HG03469 (cell line): ENCODE measurements around the gene DLX5.

Experiments used
- ATAC-seq: cut with Tn5 transposase; IDR thresholded peaks from one replicate; pipeline ENCODE4 v1.9.1; 2021; ENCODE audit warnings: mild to moderate bottlenecking, moderate library complexity, moderate number of reproducible peaks; ENCODE audit not compliant: unreplicated experiment

DLX5 gene

DNA sequence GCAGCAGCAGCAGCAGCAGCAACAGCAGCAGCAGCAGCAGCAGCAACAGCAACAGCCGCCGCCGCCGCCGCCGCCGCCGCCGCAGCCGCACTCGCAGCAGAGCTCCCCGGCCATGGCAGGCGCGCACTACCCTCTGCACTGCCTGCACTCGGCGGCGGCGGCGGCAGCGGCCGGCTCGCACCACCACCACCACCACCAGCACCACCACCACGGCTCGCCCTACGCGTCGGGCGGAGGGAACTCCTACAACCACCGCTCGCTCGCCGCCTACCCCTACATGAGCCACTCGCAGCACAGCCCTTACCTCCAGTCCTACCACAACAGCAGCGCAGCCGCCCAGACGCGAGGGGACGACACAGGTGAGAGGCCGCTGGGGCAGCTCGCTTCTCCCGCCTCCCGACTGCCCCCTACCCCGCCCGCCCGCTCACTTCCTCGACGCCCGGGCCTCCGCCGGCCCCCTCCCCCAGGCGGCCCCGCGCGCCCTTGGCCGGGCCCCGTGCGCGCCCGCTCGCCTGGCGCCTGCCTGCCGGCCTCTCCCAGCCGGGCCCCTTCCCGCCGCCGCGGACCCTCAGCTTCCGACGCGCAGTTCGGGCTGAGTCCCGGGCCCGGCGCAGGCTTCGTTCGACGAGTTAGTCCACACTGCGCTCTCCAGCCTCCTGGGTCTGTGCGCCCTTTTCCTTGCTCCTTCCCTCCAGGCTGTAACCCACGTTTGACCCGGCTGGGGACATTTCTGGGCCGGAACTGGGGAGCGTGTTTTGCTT lies 18.4 kb downstream of the DLX5 start:
- ATAC-seq = no peak

DNA sequence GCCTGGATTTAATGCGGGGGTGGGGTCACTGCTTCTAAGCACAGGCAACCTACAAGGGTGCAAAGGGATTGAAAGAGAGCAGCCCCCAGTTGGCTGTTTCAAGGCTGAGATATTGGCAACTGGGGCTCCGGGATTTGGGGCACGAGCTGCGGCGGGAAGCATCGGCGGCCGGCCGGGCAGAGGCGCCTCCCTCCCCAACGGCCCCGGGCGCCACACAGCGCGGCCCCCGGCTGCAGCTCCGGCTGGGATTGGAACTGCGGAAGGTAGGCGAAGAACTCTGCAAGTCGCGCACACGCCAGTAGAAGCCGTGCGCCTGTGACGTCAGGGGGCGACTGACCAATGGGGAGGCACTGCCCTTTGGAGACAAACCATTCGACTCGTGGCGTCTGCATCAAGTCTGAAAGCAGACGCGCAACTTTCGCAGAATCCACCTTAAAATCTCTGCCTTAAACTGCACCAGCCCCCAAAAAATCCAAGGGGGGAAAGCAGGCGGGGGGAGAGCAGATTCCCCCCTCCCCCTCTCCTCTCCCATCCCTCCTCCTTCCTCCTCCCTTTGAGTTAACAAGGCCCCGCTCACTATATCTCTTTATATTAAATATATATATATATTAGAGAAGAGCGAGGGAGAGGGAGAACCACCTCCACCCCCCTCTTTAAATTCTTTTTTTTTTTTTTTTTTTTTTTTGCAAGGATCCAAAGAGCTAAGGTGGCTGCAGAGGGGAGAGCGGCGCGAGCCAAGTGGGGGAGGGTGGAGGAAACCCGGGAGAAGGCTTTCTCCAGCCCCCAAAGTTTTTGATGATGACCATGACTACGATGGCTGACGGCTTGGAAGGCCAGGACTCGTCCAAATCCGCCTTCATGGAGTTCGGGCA lies 19.2 kb downstream of the DLX5 start, which contains the start of gene DLX6:
TSS of gene DLX6 (plus strand) at position 371 of the 872 bp plus-strand sequence. CDS start at position 796, 425 bp downstream.
- ATAC-seq = no peak

DNA sequence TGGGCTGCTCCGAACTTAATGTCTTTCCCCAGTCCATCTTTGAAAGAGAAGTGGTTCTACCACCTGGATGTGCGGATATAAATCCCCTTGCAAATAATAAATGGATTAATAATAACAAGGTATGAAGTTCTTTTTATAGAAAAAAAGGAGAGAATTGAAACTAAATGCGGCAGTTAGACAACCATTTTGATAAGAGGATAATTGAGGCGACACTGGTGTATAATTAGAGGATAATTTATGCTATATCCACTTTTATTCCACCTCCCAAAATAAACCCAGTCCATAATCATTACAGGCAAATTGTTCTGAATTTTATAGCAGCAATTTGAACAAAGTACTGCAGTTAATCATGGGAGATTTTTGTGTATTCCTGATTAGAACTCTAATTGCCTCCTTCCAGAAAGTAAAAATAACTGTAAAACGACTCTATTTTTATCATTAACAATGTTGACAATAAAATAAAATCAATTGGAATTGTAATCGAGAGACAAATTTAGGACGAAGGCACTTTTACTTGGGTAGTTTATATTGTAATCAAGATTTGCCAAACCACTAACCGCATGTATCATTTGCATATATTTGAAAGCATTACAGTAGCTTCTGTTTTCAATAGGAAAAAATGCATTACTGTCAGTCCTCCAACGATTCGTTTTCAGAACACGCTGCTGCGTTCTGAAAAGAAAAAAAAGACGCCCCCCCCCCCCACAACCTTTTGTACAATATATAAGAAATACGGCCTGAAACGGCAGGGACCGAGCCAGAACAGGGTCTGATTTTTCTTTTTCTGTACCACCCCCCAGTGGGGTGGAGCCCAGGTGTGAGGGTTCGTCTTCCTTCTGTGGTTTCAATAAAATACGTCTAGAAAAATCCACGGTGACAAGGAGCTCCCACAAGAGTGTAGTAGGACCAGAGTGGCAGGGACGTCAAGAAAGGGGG lies 20.1 kb downstream of the DLX5 start:
- no peak for ATAC-seq

DNA sequence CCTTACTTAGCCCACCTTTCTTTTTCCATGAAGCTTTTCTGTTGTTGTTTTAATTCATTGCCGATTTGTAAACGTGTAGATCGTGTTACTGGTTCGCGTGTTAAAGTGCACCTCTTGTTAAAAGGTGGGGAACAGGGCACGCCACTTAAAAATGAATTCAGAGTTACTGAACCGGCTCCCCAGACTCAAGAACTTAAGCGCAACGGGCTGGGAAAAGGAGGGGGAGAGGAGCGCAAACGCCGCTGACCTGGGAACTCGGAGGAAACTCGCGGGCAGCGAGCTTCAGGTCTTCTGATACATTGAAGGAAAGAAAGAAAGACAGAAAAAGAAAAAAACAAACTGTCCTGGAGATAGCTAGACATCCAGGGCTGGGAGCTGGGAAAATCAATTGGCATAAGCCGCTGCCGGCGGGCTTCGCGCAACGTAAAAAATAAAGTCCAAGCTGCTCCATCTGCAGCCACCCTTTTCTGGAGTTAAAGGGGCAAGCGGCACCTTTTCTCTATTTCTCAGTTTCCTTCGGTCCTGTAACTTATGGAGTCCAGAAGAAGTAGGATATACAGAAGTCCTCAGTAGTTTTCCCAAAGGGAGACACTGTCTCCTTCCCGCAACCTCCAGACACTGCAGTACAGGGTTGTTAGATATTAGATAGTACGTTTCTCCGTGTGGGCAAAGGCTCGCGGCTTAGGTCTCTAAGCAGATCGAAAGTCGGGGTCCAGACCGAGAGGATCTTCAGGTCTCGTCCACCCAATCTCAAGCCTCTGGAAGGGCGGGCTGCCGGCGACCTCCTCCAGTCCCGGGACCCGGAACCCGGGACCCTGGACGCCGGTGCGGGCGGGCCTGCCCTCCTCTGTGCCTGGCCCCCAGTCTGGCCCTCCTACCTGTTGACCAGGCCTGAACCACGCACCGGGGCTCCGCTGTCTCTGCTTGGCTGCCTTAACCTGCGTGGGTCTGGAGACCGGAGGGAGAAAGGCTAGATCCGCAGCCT lies 21.1 kb downstream of the DLX5 start:
- ATAC-seq = no peak

DNA sequence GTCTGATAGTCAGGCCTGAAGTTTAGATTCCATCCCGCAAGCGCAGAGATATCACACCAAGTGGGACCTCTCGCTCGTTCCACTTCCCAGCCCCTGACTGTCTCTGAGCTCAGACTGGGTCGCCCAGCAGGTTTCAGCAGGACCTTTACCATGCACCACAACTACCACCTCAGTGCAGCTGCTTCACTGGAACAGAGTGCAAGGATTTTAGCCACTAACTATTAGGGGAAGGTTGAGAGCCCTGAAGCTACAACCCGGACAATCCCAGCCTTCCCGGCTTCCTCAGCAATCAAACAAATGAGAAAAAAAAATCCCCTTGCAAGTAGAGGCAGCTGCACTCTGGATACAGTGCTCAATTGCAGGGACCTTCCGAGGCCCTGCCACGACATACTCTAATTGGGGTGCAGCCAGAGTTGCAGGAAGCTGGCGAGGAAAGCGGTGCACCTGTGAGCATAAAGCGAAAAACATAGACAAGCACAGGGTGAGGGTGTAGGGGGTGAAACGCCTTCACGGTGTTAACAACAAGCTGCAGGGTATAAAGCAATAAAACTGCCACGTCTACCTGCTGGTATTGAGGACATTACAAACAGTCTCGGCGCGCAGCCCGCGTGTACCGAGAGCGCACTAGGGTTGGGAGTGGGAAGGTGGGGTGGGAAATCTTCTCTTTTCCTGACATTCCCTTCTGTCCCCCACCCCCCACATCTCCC lies 21.9 kb downstream of the DLX5 start:
- ATAC-seq = no peak

DNA sequence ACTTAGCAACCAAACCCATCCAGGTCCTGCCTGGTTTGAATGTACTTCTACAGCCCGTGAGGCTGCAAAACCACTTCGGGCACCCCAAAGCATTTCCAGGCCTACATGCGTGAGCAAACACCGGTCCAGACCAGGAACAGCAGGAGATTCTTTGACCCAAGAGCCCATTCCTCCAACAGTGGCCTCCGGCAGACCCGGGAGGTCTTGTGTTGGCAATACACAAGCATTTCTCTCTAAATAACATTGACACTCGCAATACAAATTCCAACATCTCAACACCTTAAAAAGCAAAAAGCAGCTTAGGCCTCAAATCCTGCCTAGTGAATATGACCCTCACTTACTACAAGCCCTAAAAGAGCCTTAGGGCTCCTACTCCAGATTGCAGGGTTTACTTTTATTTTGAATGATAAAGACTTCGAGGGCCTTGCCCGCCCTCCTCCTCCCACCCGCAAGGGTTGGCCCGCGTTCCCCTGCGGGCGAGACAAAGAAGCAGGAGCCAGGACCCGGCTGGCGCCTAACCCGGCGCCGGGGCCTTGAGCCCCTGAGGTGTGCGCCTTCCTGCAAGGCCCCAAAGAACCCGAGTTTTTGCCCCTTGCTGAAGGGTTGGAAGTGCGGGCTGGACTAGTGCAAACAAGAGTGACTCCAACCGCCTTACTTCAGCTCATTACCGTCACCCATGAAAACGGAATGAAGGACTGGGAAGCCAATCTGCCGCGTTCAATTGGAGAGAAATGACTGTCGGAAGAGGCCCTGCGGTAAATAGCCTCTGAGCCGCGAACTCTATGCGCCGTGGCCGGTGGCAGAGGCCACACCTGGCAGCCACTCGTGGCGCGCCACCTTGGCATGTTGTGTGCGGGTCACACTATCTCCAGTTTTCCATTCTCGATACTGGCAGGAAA lies 22.7 kb downstream of the DLX5 start:
- no peak for ATAC-seq

DNA sequence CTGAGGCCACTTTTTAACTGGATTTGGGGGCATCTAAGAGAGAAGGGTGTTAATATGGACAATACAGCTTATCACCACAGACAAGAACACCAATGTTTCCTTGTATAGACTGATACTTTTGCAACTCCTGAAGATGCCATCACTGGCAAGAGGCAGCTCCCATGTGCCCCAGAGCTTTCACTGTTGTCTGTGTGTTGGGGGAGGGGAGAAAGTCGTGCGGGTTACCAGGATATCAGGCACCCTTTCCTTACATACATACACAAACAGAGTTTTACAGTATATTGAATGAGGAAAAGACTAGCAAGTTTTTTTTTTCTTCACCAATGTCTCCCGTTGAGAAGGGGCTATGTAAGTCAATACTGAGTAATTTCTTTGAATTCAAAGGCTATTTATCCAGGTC lies 23.4 kb downstream of the DLX5 start:
- ATAC-seq = no peak

DNA sequence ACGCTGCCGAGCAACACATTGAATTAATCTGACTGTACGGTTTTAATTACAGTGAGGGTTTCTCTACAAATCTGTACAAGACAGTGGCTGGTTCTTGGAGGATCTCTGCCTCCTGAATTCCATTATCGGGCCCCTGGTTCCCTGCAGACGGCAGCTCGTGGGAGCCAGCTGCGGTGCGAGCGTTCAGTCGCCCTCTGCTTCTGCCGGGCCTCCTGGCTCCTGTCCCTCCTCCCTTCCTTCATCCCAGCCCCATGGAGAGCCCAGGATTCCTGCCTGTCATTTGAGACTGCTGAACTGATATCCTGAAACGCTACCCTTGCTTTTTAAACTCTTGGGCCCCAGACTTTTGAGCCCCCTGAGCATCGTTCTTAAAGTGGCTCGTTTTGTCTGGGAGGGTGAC lies 25.9 kb downstream of the DLX5 start:
- ATAC-seq = no peak

DNA sequence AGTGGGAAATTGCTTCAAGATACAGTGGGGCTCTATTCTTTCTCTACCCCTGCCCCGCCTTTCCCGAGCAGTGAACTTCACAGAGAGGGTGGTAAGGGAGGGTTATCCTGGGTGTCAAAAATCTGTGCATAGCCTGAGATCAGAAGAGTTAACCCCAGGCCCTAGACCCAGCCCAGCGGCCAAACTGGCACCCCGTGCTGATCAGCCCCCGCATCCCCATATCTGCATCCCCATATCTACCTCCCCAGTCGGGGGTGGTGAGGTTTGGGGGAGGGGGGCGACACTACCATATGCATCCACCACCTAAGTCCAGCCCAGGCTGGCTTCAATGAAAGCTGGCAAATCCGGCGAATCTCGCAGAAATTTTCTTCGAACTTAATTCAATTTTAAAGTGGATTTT lies 26.3 kb downstream of the DLX5 start:
- ATAC-seq = no peak

DNA sequence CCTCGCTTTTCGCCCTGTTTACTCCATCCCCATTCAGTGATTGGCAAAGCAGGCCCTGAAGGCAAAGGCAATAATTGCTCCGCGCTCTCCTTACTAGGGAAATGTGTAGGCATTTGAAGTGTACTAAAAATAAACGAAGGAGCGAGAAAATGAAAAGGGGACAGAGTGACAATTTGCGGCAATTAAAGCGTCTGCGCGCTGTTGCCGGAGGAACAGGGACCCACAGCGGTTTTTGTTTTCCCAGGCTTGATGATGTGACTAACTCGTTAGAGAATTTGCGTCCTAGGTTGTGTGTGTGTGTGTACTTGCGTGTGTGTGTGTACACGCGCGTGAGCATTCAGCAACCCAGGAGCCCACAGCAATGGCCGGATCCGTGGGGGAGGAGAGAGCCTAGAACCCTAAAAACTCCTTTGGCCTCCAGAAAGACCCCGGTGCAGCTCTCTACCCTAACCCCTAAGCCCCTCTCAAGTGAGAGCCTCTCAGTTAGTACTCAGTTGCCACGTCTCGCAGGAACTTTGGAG lies 27.1 kb downstream of the DLX5 start:
- no peak for ATAC-seq

DNA sequence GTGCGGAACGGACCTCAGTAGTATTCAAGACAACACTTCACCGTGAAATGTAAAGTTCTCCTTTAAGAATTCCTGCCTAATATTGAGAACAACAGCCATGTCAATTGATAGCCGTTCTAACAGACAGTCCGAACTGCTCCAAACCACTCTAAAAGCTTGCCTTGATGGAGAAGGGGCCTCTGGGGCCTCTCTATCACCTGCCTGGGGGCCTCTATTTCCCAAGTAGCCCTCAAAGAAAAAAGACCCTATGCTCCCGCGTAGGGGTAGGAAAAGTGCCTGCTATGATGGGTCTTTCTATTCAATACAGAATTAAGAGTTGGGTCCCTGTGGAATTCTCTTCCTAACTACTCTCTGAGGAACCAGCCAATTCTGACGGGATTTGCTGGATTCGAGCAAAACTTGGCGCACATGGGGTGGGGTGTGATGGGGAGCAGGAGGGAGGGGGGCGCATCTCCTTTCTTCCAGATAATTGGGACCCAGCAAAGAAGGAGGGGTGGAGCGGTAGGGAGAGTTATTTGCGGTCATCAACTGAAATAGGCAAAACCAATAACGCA lies 27.6 kb downstream of the DLX5 start:
- no peak for ATAC-seq

DNA sequence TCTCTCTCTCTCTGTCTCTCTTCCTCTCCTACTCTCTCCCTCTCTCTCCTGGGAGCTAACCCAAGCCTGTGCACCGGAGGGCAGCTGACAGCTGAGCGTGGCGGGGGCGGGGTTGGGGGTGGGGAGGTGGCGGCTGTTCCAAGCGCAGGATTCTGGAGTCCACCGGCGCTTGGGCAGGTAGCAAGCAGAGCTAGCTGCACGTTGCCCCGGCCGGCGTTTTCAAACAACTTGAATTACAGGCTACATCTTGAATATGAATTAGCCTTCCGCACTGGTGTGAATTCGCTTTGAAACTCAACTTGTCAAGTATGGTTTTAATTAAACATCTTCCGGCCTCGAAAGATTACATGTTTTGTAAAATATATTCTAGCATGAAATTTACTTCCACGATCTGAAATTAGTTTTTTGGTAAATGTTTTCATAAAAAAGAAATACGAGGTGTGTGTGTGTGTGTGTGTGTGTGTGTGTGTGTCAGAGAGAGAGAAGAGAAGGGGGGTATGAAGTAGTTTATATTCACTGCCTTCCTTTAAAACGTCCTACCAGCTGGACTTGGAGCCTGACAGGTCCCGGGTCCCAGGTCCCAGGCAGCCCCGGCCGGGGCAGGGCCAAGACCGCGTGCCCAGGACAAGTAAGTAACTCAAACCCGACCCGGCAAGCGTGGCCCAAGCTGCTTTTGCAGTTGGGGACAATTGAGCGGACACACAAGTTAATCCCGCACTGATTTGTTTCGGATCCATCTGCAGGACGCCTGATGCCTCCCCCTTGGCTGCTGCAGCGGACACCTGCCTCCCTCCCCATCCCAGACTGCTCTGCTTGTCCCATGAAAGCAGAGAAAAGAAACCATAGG lies 28.3 kb downstream of the DLX5 start:
- no peak for ATAC-seq

DNA sequence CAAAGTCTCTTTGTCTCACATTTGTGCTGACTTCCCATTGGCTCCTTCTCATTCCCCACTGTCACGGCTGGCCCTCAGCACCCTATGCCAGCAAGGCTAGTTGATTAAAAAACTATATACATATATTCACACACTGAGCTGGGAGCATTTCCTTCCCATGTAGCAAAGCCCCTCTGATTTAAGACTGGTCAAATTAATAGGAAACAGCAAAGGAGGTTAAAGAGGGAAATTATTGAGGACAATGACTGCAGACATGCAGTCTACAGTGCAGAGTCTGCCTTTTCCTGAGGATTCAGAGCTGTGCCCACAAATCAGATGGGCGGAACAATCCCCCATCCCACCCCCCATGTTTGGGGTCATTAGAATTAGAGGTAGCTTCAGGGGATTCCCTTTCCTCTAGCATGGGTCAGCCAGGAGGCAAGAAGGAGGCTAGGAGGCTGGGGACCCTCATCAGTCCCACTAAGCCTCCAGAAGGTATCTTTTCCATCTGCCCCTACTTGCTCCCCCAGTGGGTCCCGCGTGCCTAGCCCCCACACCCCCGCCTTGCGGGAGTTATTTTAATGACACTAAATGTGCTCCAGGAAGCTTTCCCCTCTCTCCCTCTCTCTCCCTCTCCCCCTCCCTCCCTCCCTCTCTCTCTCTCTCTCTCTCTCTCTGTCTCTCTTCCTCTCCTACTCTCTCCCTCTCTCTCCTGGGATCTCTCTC lies 29.1 kb downstream of the DLX5 start:
- ATAC-seq = no peak

DNA sequence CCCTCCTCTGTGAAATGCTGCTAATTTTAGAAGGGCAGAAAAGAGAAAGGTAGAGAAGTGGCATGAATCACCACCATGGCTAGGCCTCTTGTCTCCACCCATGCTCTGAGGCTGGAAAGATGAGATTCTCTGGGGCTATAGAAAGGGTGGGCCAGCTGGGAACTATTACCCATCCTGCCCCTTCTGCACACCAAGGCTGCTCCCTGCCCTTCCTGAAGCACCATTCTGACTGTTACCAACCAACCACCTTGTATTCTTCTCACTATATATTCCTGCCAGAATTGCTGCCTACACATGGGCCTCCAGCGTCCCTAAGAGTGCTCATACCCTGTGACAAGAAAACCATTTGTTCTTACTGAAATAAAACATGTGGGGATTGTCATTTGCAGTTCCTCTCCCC lies 30.7 kb downstream of the DLX5 start:
- no peak for ATAC-seq

DNA sequence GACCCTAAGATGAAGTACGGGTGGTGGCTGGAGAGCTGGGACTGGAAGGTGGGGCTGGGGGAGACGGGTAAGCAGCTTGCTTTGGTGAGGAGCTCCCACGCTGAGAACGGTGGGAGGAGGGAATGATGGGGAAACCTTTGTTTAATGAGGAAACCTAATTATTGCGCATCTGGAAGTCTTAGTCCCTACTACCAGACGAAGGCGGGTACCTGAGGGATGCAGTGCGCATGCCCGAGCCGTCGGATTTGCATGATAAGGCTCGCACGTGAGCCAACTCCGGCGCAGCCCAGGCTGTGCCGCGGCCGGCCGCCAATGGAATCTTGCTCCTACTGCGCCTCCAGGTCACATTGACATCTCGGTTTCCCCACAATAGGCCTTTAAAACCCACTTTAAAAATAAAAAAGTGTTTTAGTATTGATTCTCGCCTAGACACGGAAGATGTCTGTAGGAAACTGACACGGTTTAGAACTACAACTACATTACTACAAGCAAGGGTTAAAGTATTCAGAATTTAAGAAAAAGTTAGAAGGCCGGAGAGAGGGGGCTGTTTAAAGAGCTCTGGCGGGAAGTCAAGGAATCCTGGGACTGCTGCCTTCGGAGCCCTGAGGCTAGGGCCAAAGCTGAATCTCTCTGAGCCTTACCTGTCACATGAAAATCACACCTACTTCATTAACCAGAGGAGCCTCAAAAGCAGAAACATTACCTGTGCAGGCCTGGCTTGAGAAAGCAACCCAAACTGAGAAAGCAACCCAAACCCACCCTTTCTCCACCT lies 31.4 kb downstream of the DLX5 start:
- ATAC-seq = no peak
